GM12875 (cell line): ENCODE data around the gene SOX13.

Experiments used
- H3K4me3 ChIP-seq: one replicate; pipeline ENCODE4 v1.5.1; 2011; ENCODE audit warnings: low read depth, low read length, control low read depth
- CTCF ChIP-seq: IDR thresholded peaks from 2 replicates; pipeline ENCODE4 v1.5.1; 2011; ENCODE audit warnings: low read depth, mild to moderate bottlenecking, control low read depth, inconsistent platforms, low read length, moderate library complexity, borderline replicate concordance; ENCODE audit not compliant: insufficient read depth

The SOX13 gene

GRCh38 chr1:204062106-204062505 is 10.8 kb upstream of the SOX13 start:
- H3K4me3 ChIP-seq, result no peak overlapping the region
- TF ChIP-seq CTCF, result no peak

GRCh38 chr1:204065174-204065985 is 7.5 kb upstream of the SOX13 start:
- no peak for TF ChIP-seq CTCF

GRCh38 chr1:204065986-204066300 is 7.0 kb upstream of the SOX13 start:
- H3K4me3 ChIP-seq, result no peak overlapping the region

More at GRCh38 chr1:204065174-204065985, 7.5 kb upstream of the SOX13 start:
- no peak overlapping the region for H3K4me3 ChIP-seq

GRCh38 chr1:204067935-204068334 is 5.0 kb upstream of the SOX13 start:
- no peak overlapping the region for H3K4me3 ChIP-seq
- TF ChIP-seq CTCF, result no peak

More at GRCh38 chr1:204065986-204066300, 7.0 kb upstream of the SOX13 start:
- TF ChIP-seq CTCF, result no peak

- H3K4me3 ChIP-seq, result no peak overlapping the region
- TF ChIP-seq CTCF, result no peak
These were observed 3.0 kb upstream of the SOX13 start for GRCh38 chr1:204069887-204070286.

- H3K4me3 ChIP-seq, result no peak overlapping the region
- TF ChIP-seq CTCF, result no peak
These were observed 2.0 kb upstream of the SOX13 start for GRCh38 chr1:204070895-204071294.

GRCh38 chr1:204073837-204074273 is 940 bp downstream of the SOX13 start:
- TF ChIP-seq CTCF, result no peak
- no peak overlapping the region for H3K4me3 ChIP-seq
